Gastrocnemius medialis (tissue), 4 donors: ENCODE data around the gene ZNF516. TPM values are rescaled to one million over a fixed set of nuclear protein-coding genes. Genes with fewer than 3 reads are reported as not detected.

Experiments
- ATAC-seq, 2 donors: fragments of 150-250 bp; one replicate each; pipeline ENCODE4 v1.9.1; 2016
- DNase-seq, 2 donors: peaks; one replicate each; pipeline ENCODE4 v3.0.0-alpha.2; 2019
- H3K27ac ChIP-seq, 4 donors: fragments of 200-600 bp; sonication (generic); 1 replicate in 1 of 4; 2 replicates in 3 of 4; pipeline ENCODE4 v1.5.1; 2016 to 2018; ENCODE audit warnings: mild to moderate bottlenecking in 2 of 4, moderate library complexity in 1 of 4
- H3K27me3 ChIP-seq, 3 donors: fragments of 200-600 bp; sonication (generic) in 2 of 3; 1 replicate in 1 of 3; 2 replicates in 2 of 3; pipeline versions ENCODE4 v1.5.1 to v1.6.0; 2016 to 2019; ENCODE audit warnings: mild to moderate bottlenecking in 1 of 3, moderate library complexity in 1 of 3
- H3K36me3 ChIP-seq, 2 donors: fragments of 200-600 bp; sonication (generic) in 1 of 2; one replicate each; pipeline ENCODE4 v1.5.1; 2017 to 2018
- H3K4me1 ChIP-seq, 2 donors: fragments of 200-600 bp; sonication (generic) in 1 of 2; one replicate each; pipeline ENCODE4 v1.5.1; 2016 to 2017; ENCODE audit warnings: mild to moderate bottlenecking in 2 of 2
- H3K4me3 ChIP-seq, 4 donors: fragments of 200-600 bp; sonication (generic) in 3 of 4; 1 replicate in 1 of 4; 2 replicates in 3 of 4; pipeline ENCODE4 v1.5.1; 2016 to 2019; ENCODE audit warnings: mild to moderate bottlenecking in 2 of 4
- H3K9me3 ChIP-seq, 3 donors: fragments of 200-600 bp; sonication (generic) in 2 of 3; 1 replicate in 1 of 3; 2 replicates in 2 of 3; pipeline ENCODE4 v1.5.1; 2016 to 2019
- CTCF ChIP-seq, 5 experiments: fragments of 450-650 bp in 3 of 5; fragments of 200-600 bp in 2 of 5; sonication (generic) in 2 of 5; IDR thresholded peaks in 4 of 5; conservative IDR thresholded peaks in 1 of 5; 1 replicate in 4 of 5; 2 replicates in 1 of 5; pipeline ENCODE4 v1.5.1; 2016 to 2019; ENCODE audit warnings: antibody characterized with exemption in 5 of 5, mild to moderate bottlenecking in 3 of 5, moderate library complexity in 3 of 5
- POLR2A ChIP-seq, 2 donors: fragments of 450-650 bp; IDR thresholded peaks; one replicate each; pipeline ENCODE4 v1.6.1; 2017; ENCODE audit warnings: antibody characterized with exemption in 2 of 2, mild to moderate bottlenecking in 2 of 2, moderate library complexity in 2 of 2
- in situ Hi-C, 4 donors: fragments of 200-750 bp; cut with MboI; loops; one replicate each; pipeline versions ENCODE4 v1.15.0 to v1.8.0; 2017; ENCODE audit warnings: low sequenced_read_pairs in 4 of 4
- intact Hi-C: fragments of 100-400 bp; cut with DNase I; formaldehyde crosslinking; loops from one replicate; pipeline ENCODE4 v1.15.1; 2023; ENCODE audit warnings: low total_unique reads
- total RNA-seq, 4 donors: library from RNA; depleted of rRNA; stranded (reverse); fragments of >200 nt; gene quantifications; one replicate each; pipeline versions ENCODE4 v1.1.0 to v1.2.3, GENCODE V29; 2016

Gene ZNF516
- total RNA-seq, 4 donors from 2014 or later, result 8.4 to 19.3 (median 12.4) TPM

DNA sequence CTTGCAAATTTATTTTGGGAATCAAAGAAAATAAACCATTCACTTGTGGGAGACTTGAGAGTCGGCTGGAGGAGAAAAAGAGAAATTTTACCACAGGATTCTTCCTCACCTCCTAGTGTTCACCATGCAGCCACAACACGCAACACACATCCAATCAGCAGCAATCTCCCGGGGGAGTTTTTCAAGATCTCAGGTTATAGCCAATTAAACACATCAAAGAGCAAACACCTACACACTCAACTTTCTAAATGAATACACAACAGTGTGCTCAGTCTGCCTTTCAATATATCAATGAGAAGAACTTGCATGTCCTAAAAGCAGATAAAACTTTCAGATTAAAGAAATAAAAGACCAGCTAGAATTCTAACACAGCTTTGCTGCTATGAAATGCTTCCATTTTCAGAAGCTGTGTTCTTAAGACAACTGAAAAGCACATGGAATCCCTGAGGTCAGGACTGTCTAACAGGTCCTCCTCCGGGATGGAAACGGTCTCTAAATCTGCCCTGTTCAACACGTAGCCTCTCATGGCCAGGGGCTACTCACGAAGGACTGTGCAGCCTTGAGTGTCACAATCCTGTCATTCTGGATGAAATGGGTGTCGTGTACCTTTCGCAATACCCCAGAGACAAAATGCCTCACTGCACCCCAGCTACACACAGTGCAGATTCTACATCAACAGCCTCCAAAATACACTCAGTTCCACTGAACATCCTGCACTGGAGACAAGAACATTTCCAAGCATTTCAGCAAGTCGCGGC is 84.2 kb downstream of the ZNF516 start:
- no peaks in the 10 kb centered on the region for H3K36me3 ChIP-seq
- ATAC-seq (no peak), DNase-seq (no peak)
- TF ChIP-seq POLR2A (IDR thresholded peaks at IDR 0.05), result no peak
- TF ChIP-seq CTCF (IDR thresholded peaks at IDR 0.05 in 4 of 5, conservative IDR thresholded peaks at IDR 0.05 in 1 of 5), result no peak
- in situ Hi-C loops, result no loop called here
- H3K9me3 ChIP-seq, result no peaks in the 10 kb centered on the region
- peaks cover 15 to 26% of the 10 kb centered on the region in 2 donors for H3K4me1 ChIP-seq
- intact Hi-C loops, result no loop called here
- no peaks in the 10 kb centered on the region for H3K27me3 ChIP-seq
- no peak overlapping the region for H3K4me3 ChIP-seq
- no peak overlapping the region for H3K27ac ChIP-seq

- Histone ChIP-seq H3K4me1 (peaks cover 15 to 26% of the 10 kb centered on the region in 2 donors), H3K4me3 (no peak overlapping the region), H3K36me3 (no peaks in the 10 kb centered on the region), H3K27ac (no peak overlapping the region), H3K27me3 (no peaks in the 10 kb centered on the region), H3K9me3 (no peaks in the 10 kb centered on the region)
- intact Hi-C loops (no loop called here), in situ Hi-C loops (no loop called here)
- ATAC-seq (no peak), DNase-seq (no peak)
- no peak for TF ChIP-seq POLR2A (IDR thresholded peaks at IDR 0.05)
- no peak for TF ChIP-seq CTCF (IDR thresholded peaks at IDR 0.05 in 4 of 5, conservative IDR thresholded peaks at IDR 0.05 in 1 of 5)
Measured at GRCh38 chr18:76410033-76410432, 85.0 kb downstream of the ZNF516 start.

- H3K27ac ChIP-seq, result no peak overlapping the region
- no peak for ATAC-seq
- no peaks in the 10 kb centered on the region for H3K9me3 ChIP-seq
- TF ChIP-seq POLR2A (IDR thresholded peaks at IDR 0.05), result no peak
- intact Hi-C loops, result no loop called here
- no peak overlapping the region for H3K4me3 ChIP-seq
- DNase-seq, result no peak
- in situ Hi-C loops, result loop anchor here in 1 of 4 donors (10.0 kb wide), 1 partner anchor 276 kb away; no protein-coding TSS in a partner anchor
- no peaks in the 10 kb centered on the region for H3K36me3 ChIP-seq
- peaks cover 15 to 26% of the 10 kb centered on the region in 2 donors for H3K4me1 ChIP-seq
- H3K27me3 ChIP-seq, result no peaks in the 10 kb centered on the region
Measured at GRCh38 chr18:76408480-76409067, 86.5 kb downstream of the ZNF516 start.

GRCh38 chr18:76407681-76408080 is 87.4 kb downstream of the ZNF516 start:
- DNase-seq (no peak), ATAC-seq (no peak)
- intact Hi-C loops, result no loop called here
- in situ Hi-C loops, result loop anchor here in 1 of 4 donors (10.0 kb wide), 1 partner anchor 277 kb away; no protein-coding TSS in a partner anchor
- no peaks in the 10 kb centered on the region for H3K27me3 ChIP-seq
- no peaks in the 10 kb centered on the region for H3K36me3 ChIP-seq
- TF ChIP-seq POLR2A (IDR thresholded peaks at IDR 0.05), result no peak
- TF ChIP-seq CTCF (IDR thresholded peaks at IDR 0.05 in 4 of 5, conservative IDR thresholded peaks at IDR 0.05 in 1 of 5), result no peak
- H3K27ac ChIP-seq, result no peak overlapping the region
- no peaks in the 10 kb centered on the region for H3K9me3 ChIP-seq
- no peak overlapping the region for H3K4me3 ChIP-seq
- H3K4me1 ChIP-seq, result peaks cover 15 to 23% of the 10 kb centered on the region in 2 donors

- Histone ChIP-seq H3K9me3 (no peaks in the 10 kb centered on the region), H3K4me1 (peaks cover 12 to 15% of the 10 kb centered on the region in 2 donors), H3K36me3 (no peaks in the 10 kb centered on the region), H3K27me3 (no peaks in the 10 kb centered on the region), H3K27ac (no peak overlapping the region), H3K4me3 (no peak overlapping the region)
- no peak for DNase-seq
- no peak for TF ChIP-seq POLR2A (IDR thresholded peaks at IDR 0.05)
- TF ChIP-seq CTCF (IDR thresholded peaks at IDR 0.05 in 4 of 5, conservative IDR thresholded peaks at IDR 0.05 in 1 of 5), result no peak
- intact Hi-C loops (no loop called here), in situ Hi-C loops (loop anchor here in 1 of 4 donors (10.0 kb wide), 1 partner anchor 278 kb away; no protein-coding TSS in a partner anchor)
- no peak for ATAC-seq
Measured at GRCh38 chr18:76406791-76407190, 88.3 kb downstream of the ZNF516 start.
